ENCODE results near the gene WNT6. TPM values are rescaled to one million over a fixed set of nuclear protein-coding genes. Genes with fewer than 3 reads are reported as not detected.

The WNT6 gene
- total RNA-seq, 1 donor from 2014 or later = not detected

- DNase-seq (ENCODE audit: extremely low read depth, low read depth, low spot score) = no peak
Observed at GRCh38 chr2:218889937-218890336, 30.3 kb downstream of the WNT6 start.

- no peak for DNase-seq (ENCODE audit: extremely low read depth, low read depth, low spot score)
Observed at GRCh38 chr2:218890369-218890768, 30.8 kb downstream of the WNT6 start.

- no peak for DNase-seq (ENCODE audit: extremely low read depth, low read depth, low spot score)
Observed at GRCh38 chr2:218891275-218892135, 31.9 kb downstream of the WNT6 start.

GRCh38 chr2:218892693-218893348, 33.2 kb downstream of the WNT6 start:
- DNase-seq (ENCODE audit: extremely low read depth, low read depth, low spot score) = no peak

DNA sequence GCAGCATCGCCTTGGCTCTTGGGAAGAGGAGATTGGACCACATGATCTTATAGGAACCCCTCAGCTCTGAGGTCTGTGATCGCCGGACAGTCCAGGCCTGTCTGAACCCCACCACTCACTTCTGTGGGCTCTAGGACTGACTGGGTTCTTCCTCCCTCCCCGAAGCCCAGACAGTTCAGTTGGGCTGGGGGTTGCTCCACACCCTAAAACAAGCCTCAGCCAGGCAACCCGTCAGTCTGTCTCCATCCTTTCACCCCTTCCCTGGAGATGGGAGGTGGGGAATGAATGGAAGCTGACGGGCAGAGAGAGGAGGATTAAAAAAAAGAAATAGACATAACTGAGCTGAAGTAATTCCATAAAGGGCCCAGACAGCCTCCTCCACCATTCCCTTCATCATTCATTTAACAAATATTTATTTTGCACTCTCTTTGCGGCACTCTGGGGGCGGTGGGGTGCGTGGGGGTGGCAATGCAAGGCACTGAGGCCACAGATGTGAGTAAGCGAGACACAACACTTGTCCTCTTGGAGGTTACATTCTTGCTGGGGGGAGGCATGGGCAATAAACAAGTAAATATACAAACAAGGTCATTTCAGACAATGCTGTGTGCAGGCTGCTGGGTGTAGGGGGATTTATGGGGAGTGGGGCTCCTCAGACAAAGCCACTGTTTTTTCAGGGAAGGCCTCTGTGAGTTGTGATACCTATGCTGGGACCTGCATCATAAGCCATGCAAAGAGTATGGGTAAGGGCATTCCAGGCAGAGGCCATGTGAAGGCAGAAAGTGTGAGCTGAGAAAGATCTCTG, 33.9 kb downstream of the WNT6 start:
- DNase-seq (ENCODE audit: extremely low read depth, low read depth, low spot score) = no peak

DNA sequence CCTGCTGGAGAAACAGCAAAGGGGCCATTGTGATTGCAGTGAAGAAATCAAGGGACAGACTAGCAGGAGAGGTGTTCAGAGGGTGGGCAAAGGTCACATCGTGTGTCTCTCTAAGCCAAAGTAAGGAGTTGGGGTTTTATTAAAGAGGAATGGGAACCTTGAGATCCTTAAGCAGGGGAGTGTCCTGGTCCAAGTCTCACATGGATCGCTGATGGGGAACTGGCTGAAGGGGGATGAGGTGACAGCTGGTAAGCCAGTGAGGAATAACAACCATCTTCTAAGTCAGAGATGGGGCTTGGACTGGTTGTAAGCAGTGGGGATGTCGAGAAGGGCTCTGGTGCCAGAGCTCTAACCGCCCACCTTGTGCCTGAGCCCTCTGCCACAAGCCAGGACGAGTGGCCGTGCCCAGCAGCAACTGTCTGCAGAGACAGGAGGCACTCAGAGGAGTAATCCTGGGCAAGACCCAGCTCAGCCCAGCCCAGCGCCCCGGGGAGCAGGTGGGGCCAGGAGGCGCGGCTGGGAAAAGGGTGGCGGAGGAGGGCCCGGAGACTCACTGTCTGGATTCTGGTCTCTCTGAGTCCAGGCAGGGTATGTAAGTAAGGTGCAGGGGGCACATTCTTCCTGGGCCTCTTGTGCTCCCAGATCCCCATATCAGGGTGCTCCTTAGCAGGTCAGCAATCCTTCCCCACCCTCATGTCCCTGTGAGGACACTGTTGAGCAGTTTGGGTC, 34.7 kb downstream of the WNT6 start:
- DNase-seq (ENCODE audit: extremely low read depth, low read depth, low spot score) = no peak

DNA sequence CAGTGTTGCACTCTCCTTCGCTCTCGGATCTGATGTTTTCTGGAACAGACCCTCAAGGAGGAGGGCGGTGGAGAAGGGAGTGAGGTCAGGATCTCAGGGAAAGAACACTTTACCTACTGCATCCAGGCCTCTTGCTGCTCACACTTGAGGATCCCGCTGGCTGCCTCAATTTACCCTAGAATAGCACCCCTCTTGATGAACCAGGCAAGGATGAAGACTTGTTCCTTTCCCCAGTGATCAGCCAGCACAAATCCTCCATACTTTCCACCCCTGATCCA, 35.2 kb downstream of the WNT6 start:
- DNase-seq (ENCODE audit: extremely low read depth, low read depth, low spot score) = no peak

DNA sequence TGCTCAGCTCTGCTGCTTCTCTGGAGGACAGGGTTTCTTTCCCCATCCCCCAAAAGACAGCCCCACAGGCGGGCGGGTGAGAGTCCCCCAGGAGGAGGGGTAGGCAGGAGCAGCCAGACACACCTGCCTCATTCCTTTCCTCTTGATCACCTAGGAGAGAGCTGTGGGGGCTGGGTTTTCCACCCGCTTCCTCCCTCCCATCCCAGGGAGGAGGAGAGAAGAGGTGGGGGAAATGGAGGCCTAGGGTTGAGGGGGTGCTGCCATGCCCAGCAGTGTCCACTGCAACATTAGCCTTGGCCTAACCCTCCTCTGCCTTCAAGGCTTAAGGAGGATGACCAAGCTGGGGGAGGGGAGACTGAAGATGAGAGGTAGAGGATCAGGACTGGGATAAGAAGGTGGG, 35.7 kb downstream of the WNT6 start:
- no peak for DNase-seq (ENCODE audit: extremely low read depth, low read depth, low spot score)

- DNase-seq (ENCODE audit: extremely low read depth, low read depth, low spot score) = no peak
Observed at GRCh38 chr2:218895759-218896500, 36.3 kb downstream of the WNT6 start.

DNA sequence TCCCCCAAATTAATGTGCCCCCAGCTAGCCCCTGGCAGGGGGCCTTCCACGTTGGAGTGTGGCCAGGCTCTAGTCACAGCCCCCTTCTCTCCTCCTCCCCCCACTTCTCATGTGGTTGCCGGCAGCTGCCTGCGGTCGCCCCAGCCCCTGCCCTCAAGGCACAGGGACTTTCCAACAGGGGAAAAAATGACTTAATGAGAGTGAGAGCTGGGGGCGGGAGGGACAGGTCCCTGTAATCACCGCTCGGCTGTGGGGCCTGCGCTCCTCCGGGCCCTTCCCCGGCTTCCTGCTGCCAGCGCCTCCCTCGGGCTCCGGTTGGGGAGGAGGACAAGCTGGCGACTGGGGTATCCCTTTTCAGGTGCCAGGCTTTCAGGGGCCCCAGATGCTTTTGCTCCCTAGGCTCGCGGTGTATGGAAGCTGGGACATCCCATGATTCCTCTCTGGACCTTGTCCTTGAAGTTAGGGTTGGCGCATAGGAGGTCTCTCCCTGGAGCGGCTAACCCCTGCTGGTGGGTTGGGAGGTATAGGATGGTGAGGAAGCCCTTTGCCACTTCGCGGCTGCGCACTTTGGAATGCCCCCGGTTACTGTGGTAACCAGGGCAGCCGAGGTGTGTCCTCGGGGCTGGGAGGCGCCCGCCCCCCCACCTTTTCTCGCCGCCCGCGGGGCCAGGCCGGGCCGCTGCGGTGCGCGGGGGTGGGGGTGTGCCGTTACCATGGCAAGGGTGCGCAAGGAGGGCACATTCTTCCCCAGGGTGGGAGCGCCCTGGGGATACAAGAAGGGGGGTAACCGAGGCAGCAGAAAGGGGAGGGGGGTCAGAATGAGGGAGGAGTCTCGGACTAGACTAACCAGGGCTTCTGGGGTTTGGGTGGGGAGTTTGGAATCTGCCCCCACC, 37.1 kb downstream of the WNT6 start:
- DNase-seq (ENCODE audit: extremely low read depth, low read depth, low spot score) = no peak

GRCh38 chr2:218897394-218898108, 37.9 kb downstream of the WNT6 start:
- DNase-seq (ENCODE audit: extremely low read depth, low read depth, low spot score) = no peak

DNA sequence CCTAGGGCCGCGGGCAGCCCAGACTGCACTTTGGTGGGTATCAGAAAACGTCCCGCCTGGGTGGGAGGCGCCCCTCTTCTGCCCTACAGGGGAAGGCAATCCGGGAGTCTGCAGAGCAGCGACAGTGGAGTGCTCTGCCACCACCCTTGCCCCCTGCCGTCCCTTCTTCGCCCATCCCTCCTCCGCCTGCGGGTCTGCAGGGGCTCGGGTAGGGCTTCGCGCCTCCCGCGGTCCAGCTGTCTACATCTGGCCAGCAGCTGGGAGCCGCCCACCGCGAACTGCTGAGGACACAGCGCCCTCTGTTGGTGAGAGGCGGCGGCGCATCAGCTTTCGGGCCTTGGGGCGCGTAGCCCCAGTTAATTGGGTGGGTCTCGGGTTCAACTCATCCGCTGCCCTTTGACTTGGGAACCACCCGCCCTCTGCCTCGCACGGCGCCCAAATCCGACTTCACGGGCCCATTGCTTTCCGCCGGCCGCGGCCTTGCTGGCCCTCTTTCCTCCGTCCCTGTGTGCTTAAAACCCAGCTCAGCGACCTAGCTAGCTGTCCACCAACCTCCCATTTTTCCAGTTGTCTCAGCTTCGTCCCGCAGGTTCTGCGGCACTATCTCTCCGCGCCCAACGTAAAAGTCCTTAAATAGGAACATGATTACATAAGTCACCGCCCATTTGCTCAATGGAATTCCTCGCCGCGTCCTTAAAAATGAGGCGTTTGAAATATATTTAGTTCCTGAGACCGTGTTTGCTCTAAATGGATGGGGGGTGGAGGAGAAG, 38.7 kb downstream of the WNT6 start:
- DNase-seq (ENCODE audit: extremely low read depth, low read depth, low spot score) = no peak

GRCh38 chr2:218899147-218899546, 39.5 kb downstream of the WNT6 start:
- no peak for DNase-seq (ENCODE audit: extremely low read depth, low read depth, low spot score)

- no peak for DNase-seq (ENCODE audit: extremely low read depth, low read depth, low spot score)
Observed at GRCh38 chr2:218902427-218902826, 42.8 kb downstream of the WNT6 start.

GRCh38 chr2:218904176-218904575, 44.6 kb downstream of the WNT6 start:
- peak; percentile 4 for DNase-seq (ENCODE audit: extremely low read depth, low read depth, low spot score)

- DNase-seq (ENCODE audit: extremely low read depth, low read depth, low spot score) = peak; percentile 12
Observed at GRCh38 chr2:218908721-218909619, 49.4 kb downstream of the WNT6 start.

DNA sequence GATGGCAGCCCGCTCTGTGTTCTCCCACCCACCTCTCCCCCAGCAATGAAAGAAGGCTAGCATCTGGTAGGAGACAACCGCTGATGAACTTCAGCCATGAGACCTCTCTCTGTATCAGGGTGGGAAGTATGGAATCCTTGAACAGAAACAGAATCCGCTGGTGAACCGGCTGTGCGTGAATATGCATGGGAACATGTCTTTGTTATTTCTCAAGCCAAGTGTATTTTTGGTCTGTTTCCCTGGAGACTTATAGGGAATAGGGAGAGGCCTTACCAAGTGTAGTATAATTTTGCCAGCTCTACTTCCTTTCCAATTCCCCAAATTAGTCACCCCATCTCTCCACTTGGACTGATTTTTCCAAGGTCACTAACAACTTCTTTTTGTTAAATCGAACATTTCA, 51.1 kb downstream of the WNT6 start:
- DNase-seq (ENCODE audit: extremely low read depth, low read depth, low spot score) = no peak

All from glomerular endothelial cell (primary cell).